Endodermal cell (in vitro differentiated cells): ENCODE results near the gene NGEF. TPM values are rescaled to one million over a fixed set of nuclear protein-coding genes. Genes with fewer than 3 reads are reported as not detected.

ENCODE experiments used
- DNase-seq: peaks from one replicate; pipeline ENCODE4 v3.0.0-alpha.2; 2017
- H3K27ac ChIP-seq: 2 replicates; pipeline ENCODE4 v1.5.1; 2013; ENCODE audit warnings: mild to moderate bottlenecking, low read depth, low read length, moderate library complexity
- H3K27me3 ChIP-seq: 2 replicates; pipeline ENCODE4 v1.6.1; 2013; ENCODE audit warnings: mild to moderate bottlenecking, low read length, moderate library complexity; ENCODE audit not compliant: insufficient read depth, control insufficient read depth, poor library complexity, severe bottlenecking
- H3K36me3 ChIP-seq: 2 replicates; pipeline ENCODE4 v1.7.0; 2013; ENCODE audit warnings: mild to moderate bottlenecking, low read length, moderate library complexity; ENCODE audit not compliant: control insufficient read depth, insufficient read depth
- H3K4me1 ChIP-seq: one replicate; pipeline ENCODE4 v1.7.0; 2013; ENCODE audit warnings: low read length; ENCODE audit not compliant: control insufficient read depth, insufficient read depth
- H3K4me3 ChIP-seq: 2 replicates; pipeline ENCODE4 v1.5.1; 2013; ENCODE audit warnings: mild to moderate bottlenecking, low read length, moderate library complexity
- H3K9ac ChIP-seq: 2 replicates; pipeline ENCODE4 v1.6.1; 2013; ENCODE audit warnings: mild to moderate bottlenecking, low read length, moderate library complexity; ENCODE audit not compliant: poor library complexity, severe bottlenecking; ENCODE audit errors: extremely low read depth
- H3K9me3 ChIP-seq: 2 replicates; pipeline ENCODE4 v1.6.1; 2013; ENCODE audit warnings: mild to moderate bottlenecking, low read length, moderate library complexity; ENCODE audit not compliant: control insufficient read depth
- H3K27ac Mint-ChIP-seq: 2 replicates; pipeline ENCODE4 v1.8.0; 2020; ENCODE audit warnings: mixed read lengths
- H3K27me3 Mint-ChIP-seq: 2 replicates; pipeline ENCODE4 v1.8.0; 2021; ENCODE audit warnings: mild to moderate bottlenecking, mixed read lengths; ENCODE audit not compliant: insufficient read depth
- H3K36me3 Mint-ChIP-seq: 2 replicates; pipeline ENCODE4 v1.8.0; 2020; ENCODE audit warnings: low read depth, mixed read lengths
- H3K4me1 Mint-ChIP-seq: 2 replicates; pipeline ENCODE4 v1.8.0; 2020; ENCODE audit warnings: mixed read lengths
- H3K4me3 Mint-ChIP-seq: 2 replicates; pipeline ENCODE4 v1.8.0; 2020; ENCODE audit warnings: mild to moderate bottlenecking, moderate library complexity, mixed read lengths
- H3K9me3 Mint-ChIP-seq: 2 replicates; pipeline ENCODE4 v1.8.0; 2020; ENCODE audit warnings: mild to moderate bottlenecking, mixed read lengths
- WGBS, 2 experiments: methylation state at CpG; one replicate each; pipeline versions ENCODE4 v1.1.5 to v1.1.7; 2013; ENCODE audit warnings: missing lambda C conversion rate in 2 of 2, mixed read lengths in 1 of 2; ENCODE audit not compliant: insufficient coverage in 1 of 2, insufficient read length in 1 of 2; 5-methylcytosine and 5-hydroxymethylcytosine counted together
- total RNA-seq, 2 donors: library from RNA; stranded (reverse); fragmentation: NEBNext Ultra II Directional in 1 of 2; extraction: Animal tissue kit (Norgen Biotek cat#: 25700) in 1 of 2; gene quantifications; 2 replicates in 1 of 2; 3 replicates in 1 of 2; pipeline ENCODE4 v1.2.1, GENCODE V29; 2021
- TF ChIP-seq, protein P1 (sequence below): fragments of 200-600 bp; sonication (generic); conservative IDR thresholded peaks from 2 replicates; pipeline ENCODE4 v1.5.0; 2021; ENCODE audit warnings: antibody characterized with exemption, mild to moderate bottlenecking

Gene NGEF
- total RNA-seq, 2 donors from 2014 or later: 1.8 to 2.9 TPM

DNA sequence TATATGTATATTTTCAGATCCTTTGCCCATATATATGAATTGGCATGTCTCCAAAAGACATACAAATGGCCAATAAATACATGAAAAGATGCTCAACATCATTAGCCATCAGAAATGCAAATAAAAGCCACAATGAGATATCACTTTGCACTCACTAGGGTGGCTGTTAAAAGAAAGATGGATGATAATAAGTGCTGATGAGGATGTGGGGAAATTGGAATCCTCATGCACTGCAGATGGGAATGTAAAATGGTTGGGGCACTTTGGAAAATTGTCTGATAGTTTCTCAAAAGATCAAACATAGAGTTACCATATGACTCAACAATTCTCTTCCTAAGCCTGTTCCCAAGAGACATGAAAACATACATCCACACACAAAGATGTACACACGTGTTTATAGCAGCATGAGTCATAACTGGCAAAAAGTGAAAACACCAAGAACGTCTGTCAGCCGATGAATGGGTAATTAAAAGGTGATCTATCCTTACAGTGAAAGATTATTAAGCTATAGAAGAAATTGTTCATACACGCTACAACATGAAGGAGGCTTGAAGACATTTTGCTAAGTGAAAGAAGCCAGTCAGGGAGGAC is 19.7 kb downstream of the NGEF start:
- Histone ChIP-seq H3K27ac (no peak overlapping the region), H3K4me1 (no peaks in the 10 kb centered on the region), H3K9ac (no peak overlapping the region), H3K4me3 (no peak overlapping the region), H3K36me3 (no peaks in the 10 kb centered on the region), H3K27me3 (no peaks in the 10 kb centered on the region), H3K9me3 (no peaks in the 10 kb centered on the region)
- H3K9me3 Mint-ChIP-seq: no peaks in the 10 kb centered on the region
- DNase-seq: no peak
- WGBS, 2 experiments: 86 to 87% methylated on average over 4 of the region's 4 CpGs
- H3K4me3 Mint-ChIP-seq: no peak overlapping the region
- no peak overlapping the region for H3K27ac Mint-ChIP-seq
- H3K4me1 Mint-ChIP-seq: no peaks in the 10 kb centered on the region
- no peaks in the 10 kb centered on the region for H3K36me3 Mint-ChIP-seq
- TF ChIP-seq, protein P1, sequence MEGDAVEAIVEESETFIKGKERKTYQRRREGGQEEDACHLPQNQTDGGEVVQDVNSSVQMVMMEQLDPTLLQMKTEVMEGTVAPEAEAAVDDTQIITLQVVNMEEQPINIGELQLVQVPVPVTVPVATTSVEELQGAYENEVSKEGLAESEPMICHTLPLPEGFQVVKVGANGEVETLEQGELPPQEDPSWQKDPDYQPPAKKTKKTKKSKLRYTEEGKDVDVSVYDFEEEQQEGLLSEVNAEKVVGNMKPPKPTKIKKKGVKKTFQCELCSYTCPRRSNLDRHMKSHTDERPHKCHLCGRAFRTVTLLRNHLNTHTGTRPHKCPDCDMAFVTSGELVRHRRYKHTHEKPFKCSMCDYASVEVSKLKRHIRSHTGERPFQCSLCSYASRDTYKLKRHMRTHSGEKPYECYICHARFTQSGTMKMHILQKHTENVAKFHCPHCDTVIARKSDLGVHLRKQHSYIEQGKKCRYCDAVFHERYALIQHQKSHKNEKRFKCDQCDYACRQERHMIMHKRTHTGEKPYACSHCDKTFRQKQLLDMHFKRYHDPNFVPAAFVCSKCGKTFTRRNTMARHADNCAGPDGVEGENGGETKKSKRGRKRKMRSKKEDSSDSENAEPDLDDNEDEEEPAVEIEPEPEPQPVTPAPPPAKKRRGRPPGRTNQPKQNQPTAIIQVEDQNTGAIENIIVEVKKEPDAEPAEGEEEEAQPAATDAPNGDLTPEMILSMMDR: no peak
- H3K27me3 Mint-ChIP-seq: no peaks in the 10 kb centered on the region

DNA sequence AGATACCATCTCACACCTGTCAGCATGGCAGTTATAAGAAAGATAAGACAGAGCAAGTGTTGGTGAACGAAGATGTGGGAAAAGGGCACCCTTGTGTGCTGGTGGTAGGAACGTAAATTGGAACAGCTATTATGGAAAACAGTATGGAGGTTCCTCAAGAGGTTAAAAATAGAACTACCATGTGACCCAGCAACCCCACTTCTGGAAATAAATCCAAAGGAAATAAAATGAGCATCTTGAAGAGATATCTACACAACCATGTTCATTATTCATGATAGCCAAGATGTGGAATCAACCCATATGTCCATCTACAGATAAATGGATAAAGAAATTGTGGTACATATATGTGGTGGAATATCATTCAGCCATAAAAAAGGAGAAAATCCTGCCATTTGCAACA is 26.9 kb downstream of the NGEF start:
- Histone ChIP-seq H3K9me3 (peaks cover 7% of the 10 kb centered on the region), H3K27me3 (no peaks in the 10 kb centered on the region), H3K4me1 (no peaks in the 10 kb centered on the region), H3K27ac (no peak overlapping the region), H3K36me3 (no peaks in the 10 kb centered on the region), H3K4me3 (no peak overlapping the region), H3K9ac (no peak overlapping the region)
- peaks cover 8% of the 10 kb centered on the region for H3K9me3 Mint-ChIP-seq
- H3K4me1 Mint-ChIP-seq: peaks cover 11% of the 10 kb centered on the region
- TF ChIP-seq, protein P1: no peak
- peak; percentile 5 for DNase-seq
- no peak overlapping the region for H3K4me3 Mint-ChIP-seq
- H3K36me3 Mint-ChIP-seq: no peaks in the 10 kb centered on the region
- WGBS, 2 experiments: 95 to 100% methylated on average over 1 to 2 of the region's 2 CpGs
- no peaks in the 10 kb centered on the region for H3K27me3 Mint-ChIP-seq
- H3K27ac Mint-ChIP-seq: no peak overlapping the region

DNA sequence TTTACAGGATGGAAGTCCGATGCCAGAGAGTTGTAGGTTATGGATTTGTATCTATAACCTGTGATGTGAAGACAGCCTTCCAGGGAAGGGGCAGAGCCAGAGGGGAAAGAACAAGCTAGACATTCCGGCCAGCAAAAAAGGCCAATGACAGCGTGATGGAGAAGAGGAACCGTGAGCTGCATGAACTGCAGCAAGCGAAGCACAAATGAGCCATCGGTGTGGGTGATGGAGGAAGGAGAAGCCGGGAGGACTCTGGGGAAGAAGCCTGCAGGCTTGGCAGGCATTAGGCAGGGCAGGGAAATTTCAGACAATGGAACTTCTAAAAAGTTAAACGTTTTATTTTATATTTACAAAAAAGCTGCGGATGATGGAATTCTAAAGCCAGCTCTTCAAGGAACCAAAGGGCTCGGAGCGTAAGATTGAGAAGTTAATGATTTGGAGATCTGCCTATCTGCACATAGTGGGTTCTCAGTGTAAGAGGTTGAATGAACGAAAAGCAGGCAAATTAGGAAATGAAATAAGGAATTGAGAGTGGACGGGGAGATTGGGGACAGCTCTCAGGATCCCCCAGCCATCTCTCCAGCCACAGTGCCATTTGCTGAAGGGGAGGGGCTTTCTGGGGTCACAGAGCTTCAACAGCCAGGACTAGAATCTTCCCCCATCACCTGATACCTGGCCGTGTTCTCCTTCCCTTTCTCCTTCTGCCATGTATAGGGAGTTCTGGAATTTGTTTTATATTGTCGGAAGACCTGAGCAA is 28.4 kb downstream of the NGEF start:
- H3K9ac ChIP-seq: no peak overlapping the region
- H3K4me1 Mint-ChIP-seq: peaks cover 12% of the 10 kb centered on the region
- H3K27me3 Mint-ChIP-seq: no peaks in the 10 kb centered on the region
- TF ChIP-seq, protein P1: no peak
- peak; percentile 20 for DNase-seq
- H3K4me1 ChIP-seq: no peaks in the 10 kb centered on the region
- H3K9me3 ChIP-seq: peaks cover 7% of the 10 kb centered on the region
- H3K4me3 ChIP-seq: no peak overlapping the region
- H3K4me3 Mint-ChIP-seq: no peak overlapping the region
- H3K27ac ChIP-seq: no peak overlapping the region
- H3K36me3 Mint-ChIP-seq: no peaks in the 10 kb centered on the region
- no peaks in the 10 kb centered on the region for H3K27me3 ChIP-seq
- no peak overlapping the region for H3K27ac Mint-ChIP-seq
- 93% methylated on average over 10 to 14 of the region's 15 CpGs for WGBS, 2 experiments
- no peaks in the 10 kb centered on the region for H3K36me3 ChIP-seq
- H3K9me3 Mint-ChIP-seq: peaks cover 8% of the 10 kb centered on the region
